OCI-LY1 (cell line): Measurements from ENCODE around the gene NKIRAS1.

Source experiments
- EZH2 ChIP-seq: fragments of 200-600 bp; sonication (generic), shearing (Covaris generic); IDR thresholded peaks from 2 replicates; pipeline ENCODE4 v1.8.0; 2017; ENCODE audit warnings: borderline replicate concordance, mixed run types, mild to moderate bottlenecking, antibody characterized with exemption, low read length, moderate library complexity, mixed read lengths
- TF ChIP-seq, protein P1 (sequence below): fragments of 200-600 bp; sonication (generic), shearing (Covaris generic); IDR thresholded peaks from 2 replicates; pipeline ENCODE4 v1.5.1; 2017; ENCODE audit warnings: mild to moderate bottlenecking, antibody characterized with exemption, low read length, moderate library complexity, mixed read lengths

DNA sequence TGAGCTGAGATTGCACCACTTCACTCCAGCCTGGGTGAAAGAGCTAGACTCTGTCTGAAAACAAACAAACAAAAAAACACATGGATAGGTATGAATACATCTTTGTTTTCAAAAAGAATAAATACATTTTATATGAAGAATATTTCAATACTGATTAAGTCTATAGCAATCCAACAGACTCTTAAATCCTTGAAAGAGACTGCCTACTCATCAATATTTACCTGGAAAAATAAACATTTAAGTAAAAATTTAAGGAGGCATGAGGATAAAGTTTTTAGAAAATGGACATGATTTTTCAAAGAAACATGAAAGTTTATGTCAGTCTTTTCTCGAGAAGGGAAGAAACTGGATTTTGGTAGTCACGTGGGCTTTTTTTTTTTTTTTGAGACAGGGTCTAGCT is 5.4 kb downstream of the NKIRAS1 start:
- TF ChIP-seq, protein P1, sequence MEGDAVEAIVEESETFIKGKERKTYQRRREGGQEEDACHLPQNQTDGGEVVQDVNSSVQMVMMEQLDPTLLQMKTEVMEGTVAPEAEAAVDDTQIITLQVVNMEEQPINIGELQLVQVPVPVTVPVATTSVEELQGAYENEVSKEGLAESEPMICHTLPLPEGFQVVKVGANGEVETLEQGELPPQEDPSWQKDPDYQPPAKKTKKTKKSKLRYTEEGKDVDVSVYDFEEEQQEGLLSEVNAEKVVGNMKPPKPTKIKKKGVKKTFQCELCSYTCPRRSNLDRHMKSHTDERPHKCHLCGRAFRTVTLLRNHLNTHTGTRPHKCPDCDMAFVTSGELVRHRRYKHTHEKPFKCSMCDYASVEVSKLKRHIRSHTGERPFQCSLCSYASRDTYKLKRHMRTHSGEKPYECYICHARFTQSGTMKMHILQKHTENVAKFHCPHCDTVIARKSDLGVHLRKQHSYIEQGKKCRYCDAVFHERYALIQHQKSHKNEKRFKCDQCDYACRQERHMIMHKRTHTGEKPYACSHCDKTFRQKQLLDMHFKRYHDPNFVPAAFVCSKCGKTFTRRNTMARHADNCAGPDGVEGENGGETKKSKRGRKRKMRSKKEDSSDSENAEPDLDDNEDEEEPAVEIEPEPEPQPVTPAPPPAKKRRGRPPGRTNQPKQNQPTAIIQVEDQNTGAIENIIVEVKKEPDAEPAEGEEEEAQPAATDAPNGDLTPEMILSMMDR, result no peak
- no peak for TF ChIP-seq EZH2
